Activated CD4-positive, alpha-beta T cell treated with anti-CD3 and anti-CD28 coated beads, Interleukin-2, amount 10 ng/mL, durations not matched to agents 7 days and 5 days (primary cell): ENCODE results near the gene ANKHD1. TPM values are rescaled to one million over a fixed set of nuclear protein-coding genes. Genes with fewer than 3 reads are reported as not detected.

Experiments
- CTCF ChIA-PET: fragments of 350-600 bp; sonication (Branson Sonifier 250); formaldehyde crosslinking; loops from one replicate; lab custom pipeline; 2021; ENCODE audit warnings: antibody characterized with exemption; lab: Charles Lee
- POLR2A ChIA-PET: fragments of 350-600 bp; sonication (Branson Sonifier 250); formaldehyde crosslinking; loops from one replicate; lab custom pipeline; 2021; ENCODE audit warnings: antibody characterized with exemption; lab: Charles Lee
- DNase-seq: peaks from one replicate; pipeline ENCODE4 v3.0.0-alpha.2; 2020
- H3K27ac Mint-ChIP-seq: one replicate; pipeline ENCODE4 v1.8.0; 2021; ENCODE audit warnings: mild to moderate bottlenecking, moderate library complexity, mixed read lengths
- H3K27me3 Mint-ChIP-seq: one replicate; pipeline ENCODE4 v1.8.0; 2021; ENCODE audit warnings: mixed read lengths
- H3K36me3 Mint-ChIP-seq: one replicate; pipeline ENCODE4 v1.8.0; 2021; ENCODE audit warnings: low read depth, mixed read lengths
- H3K4me1 Mint-ChIP-seq: one replicate; pipeline ENCODE4 v1.8.0; 2021; ENCODE audit warnings: mixed read lengths
- H3K4me3 Mint-ChIP-seq: one replicate; pipeline ENCODE4 v1.8.0; 2021; ENCODE audit warnings: mild to moderate bottlenecking, moderate library complexity, mixed read lengths
- H3K9me3 Mint-ChIP-seq: one replicate; pipeline ENCODE4 v1.8.0; 2021; ENCODE audit warnings: mixed read lengths
- total RNA-seq, 2 experiments: library from RNA; stranded (reverse); gene quantifications; one replicate each; pipeline ENCODE4 v1.2.3, GENCODE V29; 2021

The ANKHD1 gene
- total RNA-seq, 2 experiments from 2014 or later = 118 TPM

DNA sequence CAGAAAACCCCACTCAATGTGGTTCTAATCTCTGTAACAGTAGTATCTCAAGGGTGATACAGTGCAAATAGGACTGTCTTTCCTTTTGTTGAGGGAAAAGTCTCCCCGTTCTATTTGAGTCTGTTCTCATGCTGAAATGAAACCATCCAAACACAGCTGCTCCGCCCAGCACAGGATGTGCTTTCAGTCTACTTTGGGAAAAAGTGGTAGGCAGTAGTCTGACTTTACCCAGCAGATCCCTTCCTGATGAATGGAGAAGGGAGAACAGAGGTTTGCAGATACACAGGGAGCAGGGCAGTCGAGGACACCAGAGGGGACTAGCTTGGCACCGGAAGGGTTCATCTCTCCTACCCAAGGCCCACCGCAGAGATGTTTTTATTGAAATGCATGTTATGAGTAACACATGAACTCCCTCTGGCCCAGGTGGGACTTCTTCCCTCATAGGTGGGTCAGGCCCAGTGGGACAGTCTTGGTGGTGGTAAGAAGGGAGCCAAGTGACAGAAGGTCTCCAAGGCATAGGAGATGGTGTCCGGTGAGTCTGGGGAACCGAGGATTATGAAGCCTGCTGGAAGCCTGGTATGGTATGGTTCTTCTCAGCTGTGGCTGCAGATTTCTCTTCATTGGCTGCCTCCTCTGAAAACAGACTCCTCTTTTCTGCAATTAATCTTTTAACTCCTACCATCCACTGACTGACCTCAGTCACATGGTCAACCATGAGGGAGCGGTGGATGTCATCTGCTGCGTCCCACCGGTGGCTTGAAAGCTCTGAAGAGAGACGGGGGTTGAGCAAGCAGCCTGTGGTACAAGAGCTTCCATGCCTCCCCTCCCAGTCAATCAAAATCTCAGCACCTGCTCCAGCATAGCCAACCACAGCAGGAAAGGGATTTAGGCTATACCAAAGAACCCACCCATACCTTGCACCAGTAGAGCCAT lies 148.8 kb downstream of the ANKHD1 start:
- peaks cover 49% of the 10 kb centered on the region for H3K36me3 Mint-ChIP-seq
- peak overlapping the region; percentile 66 for H3K27ac Mint-ChIP-seq
- H3K4me3 Mint-ChIP-seq = no peak overlapping the region
- POLR2A ChIA-PET = no interaction called here
- no peaks in the 10 kb centered on the region for H3K9me3 Mint-ChIP-seq
- H3K27me3 Mint-ChIP-seq = no peaks in the 10 kb centered on the region
- DNase-seq = no peak
- CTCF ChIA-PET = interaction anchor here (1.0 to 1.1 kb wide), 2 partner anchors 12 to 149 kb away, joined by 3 to 4 read pairs; partner anchors contain the start of gene ANKHD1
- H3K4me1 Mint-ChIP-seq = peaks cover 73% of the 10 kb centered on the region

DNA sequence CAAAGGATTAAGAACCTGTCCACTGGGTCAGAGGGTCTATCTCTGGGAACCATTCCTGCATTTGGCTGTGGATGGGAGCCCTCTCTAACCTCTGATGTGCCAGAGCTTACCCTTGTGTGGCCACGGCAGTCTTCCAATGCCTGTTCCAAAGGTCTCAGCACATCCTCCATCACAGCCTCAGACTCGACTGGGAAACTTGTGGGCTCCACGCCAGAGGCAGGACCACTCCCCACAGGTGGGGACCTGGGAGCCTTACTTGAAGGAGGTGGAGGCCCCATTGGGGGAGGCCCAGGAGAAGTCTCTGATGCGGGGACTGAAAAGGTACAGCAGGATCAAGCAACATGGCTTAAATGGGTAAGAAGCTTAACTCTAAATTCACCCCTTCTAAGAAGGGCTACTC lies 150.2 kb downstream of the ANKHD1 start:
- no peak for DNase-seq
- no peaks in the 10 kb centered on the region for H3K27me3 Mint-ChIP-seq
- H3K9me3 Mint-ChIP-seq = no peaks in the 10 kb centered on the region
- no peak overlapping the region for H3K4me3 Mint-ChIP-seq
- CTCF ChIA-PET = interaction anchor here (1.4 kb wide), 2 partner anchors 20 to 318 kb away, joined by 3 read pairs; no protein-coding TSS in a partner anchor
- H3K36me3 Mint-ChIP-seq = peaks cover 61% of the 10 kb centered on the region
- POLR2A ChIA-PET = no interaction called here
- peaks cover 80% of the 10 kb centered on the region for H3K4me1 Mint-ChIP-seq
- no peak overlapping the region for H3K27ac Mint-ChIP-seq

DNA sequence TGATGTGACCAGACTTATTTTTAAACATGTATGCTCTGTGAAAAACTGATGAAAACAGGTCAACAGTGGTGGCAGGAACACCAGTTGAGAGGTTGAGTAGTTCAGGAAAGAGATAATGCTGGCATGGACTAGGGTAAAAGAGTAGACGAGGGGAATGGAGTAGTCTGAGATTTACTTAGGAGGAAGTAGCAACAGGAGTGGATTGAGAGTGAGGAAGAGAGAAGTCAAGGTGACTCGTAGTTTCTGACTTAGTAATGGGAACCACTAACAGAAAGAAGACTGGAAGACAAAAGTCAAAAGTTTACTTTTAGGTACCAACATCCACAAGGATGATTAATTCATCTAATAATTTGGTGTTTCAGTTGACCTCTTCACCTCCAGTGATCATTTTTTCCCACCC lies 152.0 kb downstream of the ANKHD1 start:
- DNase-seq = no peak
- H3K9me3 Mint-ChIP-seq = no peaks in the 10 kb centered on the region
- H3K27me3 Mint-ChIP-seq = no peaks in the 10 kb centered on the region
- H3K27ac Mint-ChIP-seq = peak overlapping the region; percentile 0
- peaks cover 78% of the 10 kb centered on the region for H3K4me1 Mint-ChIP-seq
- peaks cover 66% of the 10 kb centered on the region for H3K36me3 Mint-ChIP-seq
- ChIA-PET POLR2A (no interaction called here), CTCF (interaction anchor here (1.3 kb wide), 1 partner anchor 9 kb away, joined by 4 read pairs; no protein-coding TSS in a partner anchor)
- no peak overlapping the region for H3K4me3 Mint-ChIP-seq

- DNase-seq = no peak
- Mint-ChIP-seq H3K4me1 (peaks cover 70% of the 10 kb centered on the region), H3K9me3 (no peaks in the 10 kb centered on the region), H3K36me3 (peaks cover 59% of the 10 kb centered on the region), H3K27ac (peak overlapping the region; percentile 7), H3K27me3 (no peaks in the 10 kb centered on the region), H3K4me3 (no peak overlapping the region)
- ChIA-PET POLR2A (no interaction called here), CTCF (interaction anchor here (0.6 kb wide), 1 partner anchor 74 kb away, joined by 3 read pairs; no protein-coding TSS in a partner anchor)
These were observed 152.8 kb downstream of the ANKHD1 start for GRCh38 chr5:140554454-140554853.

DNA sequence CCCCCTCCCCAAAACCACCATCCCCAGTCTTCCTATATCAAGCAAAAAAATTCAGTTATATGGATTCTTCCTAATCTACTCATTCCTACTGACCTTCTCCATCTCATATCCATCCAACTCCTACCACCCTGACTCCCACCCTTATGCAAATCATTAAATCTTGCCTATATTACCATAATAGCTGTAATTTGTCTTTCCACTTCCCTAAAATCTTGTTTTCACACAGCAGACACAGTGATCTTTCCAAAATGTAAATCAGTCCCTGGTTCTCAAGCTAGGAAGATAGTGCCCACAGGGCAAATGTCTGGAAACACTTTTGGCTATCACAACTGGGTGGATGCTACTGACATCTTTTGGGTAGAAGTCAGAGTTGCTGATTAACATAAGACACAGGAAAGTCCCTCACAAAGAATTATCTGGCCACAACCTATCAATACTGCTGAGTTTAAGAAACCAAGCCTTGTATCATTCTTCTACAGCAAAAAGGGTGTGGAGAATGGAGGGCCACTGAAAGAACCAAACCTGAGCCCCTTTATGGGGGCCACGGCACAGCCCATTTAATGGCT lies 154.2 kb downstream of the ANKHD1 start:
- POLR2A ChIA-PET = no interaction called here
- DNase-seq = no peak
- CTCF ChIA-PET = interaction anchor here (2.9 kb wide), 1 partner anchor 8 kb away, joined by 19 read pairs; the partner anchor contains the start of gene EIF4EBP3
- peaks cover 56% of the 10 kb centered on the region for H3K4me1 Mint-ChIP-seq
- no peaks in the 10 kb centered on the region for H3K9me3 Mint-ChIP-seq
- H3K27me3 Mint-ChIP-seq = no peaks in the 10 kb centered on the region
- H3K4me3 Mint-ChIP-seq = peak overlapping the region; percentile 73
- peaks cover 47% of the 10 kb centered on the region for H3K36me3 Mint-ChIP-seq
- H3K27ac Mint-ChIP-seq = peak overlapping the region; percentile 90

DNA sequence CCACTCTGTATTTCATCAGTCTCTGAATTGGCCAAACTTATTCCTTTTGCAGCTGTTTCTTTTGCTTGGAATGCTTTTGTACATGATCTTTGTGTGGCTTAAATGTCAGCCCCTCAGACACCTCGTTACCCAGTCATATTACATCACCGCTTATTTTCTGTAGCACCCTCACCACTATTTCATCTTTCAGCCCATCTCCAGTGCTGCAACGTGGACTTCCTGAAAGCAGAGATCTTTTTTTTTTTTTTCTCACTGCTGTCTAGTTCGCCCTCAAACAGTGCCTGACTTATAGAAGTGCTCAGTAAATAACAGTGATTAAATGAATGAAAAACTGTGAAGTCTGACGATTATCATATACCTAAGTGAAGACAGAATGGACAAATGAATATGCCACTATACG lies 154.8 kb downstream of the ANKHD1 start:
- Mint-ChIP-seq H3K27ac (peak overlapping the region; percentile 90), H3K4me1 (peaks cover 53% of the 10 kb centered on the region), H3K27me3 (no peaks in the 10 kb centered on the region), H3K9me3 (no peaks in the 10 kb centered on the region), H3K4me3 (peak overlapping the region; percentile 73), H3K36me3 (peaks cover 47% of the 10 kb centered on the region)
- ChIA-PET POLR2A (no interaction called here), CTCF (interaction anchor here (2.9 kb wide), 1 partner anchor 9 kb away, joined by 19 read pairs; the partner anchor contains the start of gene EIF4EBP3)
- no peak for DNase-seq

GRCh38 chr5:140557136-140557805 lies 155.6 kb downstream of the ANKHD1 start, which contains the start of gene SRA1:
Gene SRA1, minus strand, starts transcription at chr5:140557473. Its CDS starts 21 bp downstream, at chr5:140557452.
- ChIA-PET CTCF (interaction anchor here (1.0 to 2.9 kb wide), 4 partner anchors 10 to 107 kb away, joined by 3 to 19 read pairs (median 4); partner anchors contain the start of genes EIF4EBP3 and TMCO6), POLR2A (interaction anchor here (0.6 to 0.7 kb wide), 2 partner anchors 84 to 118 kb away, joined by 3 to 5 read pairs; no protein-coding TSS in a partner anchor)
- Mint-ChIP-seq H3K9me3 (no peaks in the 10 kb centered on the region), H3K27ac (peak within 1 kb of the TSS; percentile 90), H3K27me3 (no peaks in the 10 kb centered on the region), H3K36me3 (peaks cover 46% of the 10 kb centered on the region), H3K4me1 (peaks cover 51% of the 10 kb centered on the region), H3K4me3 (peak within 1 kb of the TSS; percentile 73)
- peak; percentile 88 for DNase-seq

DNA sequence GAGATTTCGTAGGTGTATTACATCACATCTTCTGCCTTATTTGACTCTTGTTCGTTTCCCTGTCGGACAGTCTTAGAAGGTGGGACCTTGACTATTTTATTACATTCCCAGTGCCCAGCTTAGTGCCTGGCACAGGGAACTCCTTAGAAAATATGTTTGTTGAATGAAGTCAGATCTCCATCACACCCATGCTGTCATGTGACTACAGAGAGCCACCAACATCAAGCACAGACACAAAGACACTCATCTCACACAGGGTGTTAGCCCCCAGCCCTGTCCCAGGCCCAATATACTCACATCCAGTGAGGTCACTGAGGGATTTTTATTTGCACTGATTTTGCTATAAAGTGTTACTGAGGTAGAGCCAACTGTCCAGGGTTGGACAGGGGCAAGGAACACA lies 156.3 kb downstream of the ANKHD1 start:
- POLR2A ChIA-PET = interaction anchor here (0.7 kb wide), 1 partner anchor 117 kb away, joined by 3 read pairs; no protein-coding TSS in a partner anchor
- DNase-seq = no peak
- Mint-ChIP-seq H3K27ac (peak overlapping the region; percentile 90), H3K4me3 (peak overlapping the region; percentile 73), H3K9me3 (no peaks in the 10 kb centered on the region), H3K36me3 (peaks cover 41% of the 10 kb centered on the region), H3K4me1 (peaks cover 52% of the 10 kb centered on the region), H3K27me3 (no peaks in the 10 kb centered on the region)
- CTCF ChIA-PET = interaction anchor here (1.0 to 2.9 kb wide), 3 partner anchors 10 to 82 kb away, joined by 3 to 19 read pairs (median 5); partner anchors contain the start of genes EIF4EBP3 and TMCO6

- peaks cover 52% of the 10 kb centered on the region for H3K4me1 Mint-ChIP-seq
- H3K4me3 Mint-ChIP-seq = no peak overlapping the region
- CTCF ChIA-PET = interaction anchor here (0.7 to 1.9 kb wide), 3 partner anchors 10 to 87 kb away, joined by 3 to 13 read pairs (median 3); partner anchors contain the start of gene EIF4EBP3
- H3K36me3 Mint-ChIP-seq = peaks cover 36% of the 10 kb centered on the region
- peak overlapping the region; percentile 90 for H3K27ac Mint-ChIP-seq
- no peaks in the 10 kb centered on the region for H3K9me3 Mint-ChIP-seq
- POLR2A ChIA-PET = no interaction called here
- no peaks in the 10 kb centered on the region for H3K27me3 Mint-ChIP-seq
- no peak for DNase-seq
These were observed 156.9 kb downstream of the ANKHD1 start for GRCh38 chr5:140558542-140558941.

GRCh38 chr5:140560227-140560626 lies 158.6 kb downstream of the ANKHD1 start:
- ChIA-PET CTCF (interaction anchor here (1.0 to 1.9 kb wide), 2 partner anchors 13 to 17 kb away, joined by 5 to 13 read pairs; partner anchors contain the start of gene EIF4EBP3), POLR2A (no interaction called here)
- no peak for DNase-seq
- Mint-ChIP-seq H3K4me1 (peaks cover 43% of the 10 kb centered on the region), H3K4me3 (no peak overlapping the region), H3K36me3 (peaks cover 28% of the 10 kb centered on the region), H3K9me3 (no peaks in the 10 kb centered on the region), H3K27ac (no peak overlapping the region), H3K27me3 (no peaks in the 10 kb centered on the region)

GRCh38 chr5:140561753-140562523 lies 160.3 kb downstream of the ANKHD1 start:
- H3K9me3 Mint-ChIP-seq = no peaks in the 10 kb centered on the region
- DNase-seq = no peak
- H3K4me3 Mint-ChIP-seq = no peak overlapping the region
- no peak overlapping the region for H3K27ac Mint-ChIP-seq
- ChIA-PET POLR2A (no interaction called here), CTCF (interaction anchor here (0.8 to 3.3 kb wide), 4 partner anchors 9 to 159 kb away, joined by 3 to 16 read pairs (median 5); partner anchors contain the start of gene EIF4EBP3)
- H3K4me1 Mint-ChIP-seq = peaks cover 45% of the 10 kb centered on the region
- H3K27me3 Mint-ChIP-seq = no peaks in the 10 kb centered on the region
- peaks cover 25% of the 10 kb centered on the region for H3K36me3 Mint-ChIP-seq
